Measurements from ENCODE around the gene CPNE7. TPM values are rescaled to one million over a fixed set of nuclear protein-coding genes. Genes with fewer than 3 reads are reported as not detected.
"Not testable (repeated sequence)": the region's sequence is repeated elsewhere in the genome, so short reads cannot be mapped to it uniquely, and the experiment has no call there.

CPNE7 gene
- total RNA-seq, 1 experiment from 2014 or later: 1.3 TPM

GRCh38 chr16:89565506-89566372 is 9.8 kb upstream of the CPNE7 start:
- peak; percentile 51 for DNase-seq (ENCODE audit: low read depth)

- no peak for DNase-seq (ENCODE audit: low read depth)
Measured at GRCh38 chr16:89567656-89568594, 7.6 kb upstream of the CPNE7 start.

GRCh38 chr16:89569506-89570341 is 5.8 kb upstream of the CPNE7 start:
- DNase-seq (ENCODE audit: low read depth): peak; percentile 67

- no peak for DNase-seq (ENCODE audit: low read depth)
Measured at GRCh38 chr16:89570342-89570923, 5.1 kb upstream of the CPNE7 start.

GRCh38 chr16:89570983-89571598 is 4.5 kb upstream of the CPNE7 start:
- not testable (repeated sequence) for DNase-seq (ENCODE audit: low read depth)

GRCh38 chr16:89571636-89572035 is 3.9 kb upstream of the CPNE7 start:
- DNase-seq (ENCODE audit: low read depth): no peak

- no peak for DNase-seq (ENCODE audit: low read depth)
Measured at GRCh38 chr16:89572073-89572484, 3.5 kb upstream of the CPNE7 start.

GRCh38 chr16:89572485-89573205 is 2.9 kb upstream of the CPNE7 start:
- no peak for DNase-seq (ENCODE audit: low read depth)

GRCh38 chr16:89573826-89574680 is 1.5 kb upstream of the CPNE7 start:
- peak; percentile 75 for DNase-seq (ENCODE audit: low read depth)

GRCh38 chr16:89574681-89575246 is 794 bp upstream of the CPNE7 start:
- DNase-seq (ENCODE audit: low read depth): peak; percentile 53

GRCh38 chr16:89576153-89577054 is 846 bp downstream of the CPNE7 start:
- DNase-seq (ENCODE audit: low read depth): no peak

- DNase-seq (ENCODE audit: low read depth): no peak
Measured at GRCh38 chr16:89577055-89577759, 1.6 kb downstream of the CPNE7 start.

- DNase-seq (ENCODE audit: low read depth): no peak
Measured at GRCh38 chr16:89579351-89579750, 3.8 kb downstream of the CPNE7 start.

- DNase-seq (ENCODE audit: low read depth): peak; percentile 99
Measured at GRCh38 chr16:89581045-89581695, 5.6 kb downstream of the CPNE7 start.

GRCh38 chr16:89581861-89582563 is 6.5 kb downstream of the CPNE7 start:
- peak; percentile 47 for DNase-seq (ENCODE audit: low read depth)
